CD4-positive, alpha-beta memory T cell (primary cell): ENCODE results near the gene NR2E3. TPM values are rescaled to one million over a fixed set of nuclear protein-coding genes. Genes with fewer than 3 reads are reported as not detected.
"Not testable (repeated sequence)": the region's sequence is repeated elsewhere in the genome, so short reads cannot be mapped to it uniquely, and the experiment has no call there.

ENCODE experiments used
- CTCF ChIA-PET: fragments of 350-600 bp; sonication (Branson Sonifier 250); formaldehyde crosslinking; loops from one replicate; lab custom pipeline; 2021; ENCODE audit warnings: inconsistent platforms; ENCODE audit not compliant: partially characterized antibody; lab: Charles Lee
- POLR2A ChIA-PET: fragments of 350-600 bp; sonication (Branson Sonifier 250); formaldehyde crosslinking; loops from one replicate; lab custom pipeline; 2021; ENCODE audit not compliant: partially characterized antibody; lab: Charles Lee
- DNase-seq, 5 donors: peaks; one replicate each; pipeline versions ENCODE4 v3.0.0 to v3.0.0-alpha.2; 2020 to 2022; ENCODE audit warnings: mixed read lengths in 1 of 5
- H3K27ac ChIP-seq: one replicate; pipeline ENCODE4 v1.7.0; 2013; ENCODE audit warnings: low read depth, low read length
- H3K27me3 ChIP-seq: 2 replicates; pipeline ENCODE4 v1.7.0; 2013; ENCODE audit warnings: mild to moderate bottlenecking, low read length, moderate library complexity; ENCODE audit not compliant: insufficient read depth
- H3K36me3 ChIP-seq: 2 replicates; pipeline ENCODE4 v1.7.0; 2013; ENCODE audit warnings: mild to moderate bottlenecking, low read length, moderate library complexity; ENCODE audit not compliant: insufficient read depth
- H3K4me1 ChIP-seq: 2 replicates; pipeline ENCODE4 v1.7.0; 2013; ENCODE audit warnings: mild to moderate bottlenecking, low read length, moderate library complexity; ENCODE audit not compliant: insufficient read depth
- H3K4me3 ChIP-seq, 2 donors: one replicate each; pipeline ENCODE4 v1.7.0; 2013; ENCODE audit warnings: low read length in 2 of 2, mild to moderate bottlenecking in 1 of 2
- H3K9me3 ChIP-seq, 2 donors: one replicate each; pipeline ENCODE4 v1.7.0; 2013; ENCODE audit warnings: low read length in 2 of 2, control low read depth in 1 of 2; ENCODE audit not compliant: control insufficient read depth in 1 of 2
- H3K27ac Mint-ChIP-seq, 7 donors: one replicate each; pipeline ENCODE4 v1.8.0; 2020 to 2021; ENCODE audit warnings: mixed read lengths in 7 of 7, mild to moderate bottlenecking in 6 of 7, inconsistent platforms in 3 of 7, moderate library complexity in 3 of 7
- H3K27me3 Mint-ChIP-seq, 2 donors: one replicate each; pipeline ENCODE4 v1.8.0; 2020 to 2021; ENCODE audit warnings: mixed read lengths in 2 of 2
- H3K36me3 Mint-ChIP-seq, 2 donors: one replicate each; pipeline ENCODE4 v1.8.0; 2020 to 2021; ENCODE audit warnings: mixed read lengths in 2 of 2, inconsistent platforms in 1 of 2, mild to moderate bottlenecking in 1 of 2
- H3K4me1 Mint-ChIP-seq, 4 donors: one replicate each; pipeline ENCODE4 v1.8.0; 2020 to 2021; ENCODE audit warnings: mixed read lengths in 4 of 4, mild to moderate bottlenecking in 1 of 4
- H3K4me3 Mint-ChIP-seq, 8 donors: one replicate each; pipeline ENCODE4 v1.8.0; 2020 to 2021; ENCODE audit warnings: mixed read lengths in 8 of 8, mild to moderate bottlenecking in 7 of 8, moderate library complexity in 6 of 8, inconsistent platforms in 3 of 8
- H3K9me3 Mint-ChIP-seq, 8 donors: one replicate each; pipeline ENCODE4 v1.8.0; 2020 to 2021; ENCODE audit warnings: mixed read lengths in 8 of 8, mild to moderate bottlenecking in 5 of 8, inconsistent platforms in 3 of 8, moderate library complexity in 1 of 8
- intact Hi-C: fragments of 100-400 bp; cut with micrococcal nuclease; formaldehyde crosslinking; loops from one replicate; pipeline ENCODE4 v1.15.1; 2023
- polyA plus RNA-seq, 2 donors: library from polyadenylated mRNA; unstranded; fragments of 300-500 nt; fragmentation: Illumina TruSeq; gene quantifications; one replicate each; pipeline ENCODE4 v1.2.3, GENCODE V29; 2021
- total RNA-seq, 2 experiments: library from RNA; stranded (reverse); gene quantifications; one replicate each; pipeline ENCODE4 v1.2.3, GENCODE V29; 2021

Gene NR2E3
- total and polyA plus RNA-seq, 4 experiments from 2014 or later, result not detected

- Mint-ChIP-seq H3K4me3 (no peak overlapping the region), H3K4me1 (peaks cover 0 to 1% (median 0%) of the 10 kb centered on the region in 4 donors)
- POLR2A ChIA-PET, result no interaction called here
Observed at GRCh38 chr15:71844916-71845315, 34.6 kb downstream of the NR2E3 start.

GRCh38 chr15:71853543-71853942 lies 43.2 kb downstream of the NR2E3 start:
- peaks cover 6% of the 10 kb centered on the region for H3K36me3 ChIP-seq
- H3K27me3 Mint-ChIP-seq, result no peaks in the 10 kb centered on the region
- intact Hi-C loops, result no loop called here
- no peaks in the 10 kb centered on the region for H3K9me3 Mint-ChIP-seq
- no peak for DNase-seq
- H3K27ac ChIP-seq, result no peak overlapping the region
- H3K9me3 ChIP-seq, result no peaks in the 10 kb centered on the region
- CTCF ChIA-PET, result interaction anchor here (1.0 kb wide), 1 partner anchor 74 kb away, joined by 3 read pairs; no protein-coding TSS in a partner anchor
- no peaks in the 10 kb centered on the region for H3K4me1 Mint-ChIP-seq
- no peaks in the 10 kb centered on the region for H3K4me1 ChIP-seq
- no peaks in the 10 kb centered on the region for H3K27me3 ChIP-seq
- POLR2A ChIA-PET, result no interaction called here
- no peak overlapping the region for H3K4me3 ChIP-seq
- H3K36me3 Mint-ChIP-seq, result peaks cover 57 to 65% of the 10 kb centered on the region in 2 donors
- H3K27ac Mint-ChIP-seq, result no peak overlapping the region
- H3K4me3 Mint-ChIP-seq, result no peak overlapping the region

More at GRCh38 chr15:71844916-71845315, 34.6 kb downstream of the NR2E3 start:
- intact Hi-C loops, result no loop called here
- Histone ChIP-seq H3K4me3 (no peak overlapping the region), H3K36me3 (peaks cover 12% of the 10 kb centered on the region), H3K27me3 (no peaks in the 10 kb centered on the region), H3K27ac (no peak overlapping the region), H3K9me3 (no peaks in the 10 kb centered on the region), H3K4me1 (no peaks in the 10 kb centered on the region)
- Mint-ChIP-seq H3K9me3 (no peaks in the 10 kb centered on the region), H3K27ac (no peak overlapping the region), H3K27me3 (no peaks in the 10 kb centered on the region), H3K36me3 (peaks cover 49 to 51% of the 10 kb centered on the region in 2 donors)
- CTCF ChIA-PET, result interaction anchor here (0.7 kb wide), 1 partner anchor 65 kb away, joined by 3 read pairs; no protein-coding TSS in a partner anchor
- no peak for DNase-seq

GRCh38 chr15:71858232-71858631 lies 47.9 kb downstream of the NR2E3 start:
- intact Hi-C loops, H3K9me3 Mint-ChIP-seq, H3K4me1 ChIP-seq, H3K4me1 Mint-ChIP-seq, POLR2A ChIA-PET, DNase-seq, H3K27ac ChIP-seq, H3K27ac Mint-ChIP-seq, H3K27me3 Mint-ChIP-seq, H3K4me3 Mint-ChIP-seq, CTCF ChIA-PET, H3K9me3 ChIP-seq, H3K27me3 ChIP-seq, H3K4me3 ChIP-seq, H3K36me3 ChIP-seq: not testable (repeated sequence)
- H3K36me3 Mint-ChIP-seq, result peaks cover 47 to 57% of the 10 kb centered on the region in 2 donors
